Tibial artery (tissue), 4 donors: Measurements from ENCODE around the gene MRPS18B.

Experiments used
- DNase-seq, 2 donors: peaks; one replicate each; pipeline ENCODE4 v3.0.0-alpha.2; 2019
- H3K27ac ChIP-seq, 2 donors: fragments of 200-600 bp; sonication (generic) in 1 of 2; 1 replicate in 1 of 2; 2 replicates in 1 of 2; pipeline ENCODE4 v1.5.1; 2018 to 2019; ENCODE audit warnings: mild to moderate bottlenecking in 1 of 2
- H3K27me3 ChIP-seq, 2 donors: fragments of 200-600 bp; sonication (generic) in 1 of 2; one replicate each; pipeline versions ENCODE4 v1.5.1 to v1.6.0; 2016 to 2019
- H3K36me3 ChIP-seq, 3 donors: fragments of 200-600 bp; sonication (generic) in 2 of 3; one replicate each; pipeline ENCODE4 v1.5.1; 2016 to 2019; ENCODE audit warnings: mild to moderate bottlenecking in 2 of 3
- H3K4me1 ChIP-seq, 4 donors: fragments of 200-600 bp; sonication (generic) in 2 of 4; 1 replicate in 3 of 4; 2 replicates in 1 of 4; pipeline ENCODE4 v1.5.1; 2016 to 2019
- H3K4me3 ChIP-seq, 2 donors: fragments of 200-600 bp; sonication (generic) in 1 of 2; 1 replicate in 1 of 2; 2 replicates in 1 of 2; pipeline ENCODE4 v1.5.1; 2018 to 2019; ENCODE audit warnings: mild to moderate bottlenecking in 2 of 2
- H3K9me3 ChIP-seq, 3 donors: fragments of 200-600 bp; sonication (generic) in 1 of 3; one replicate each; pipeline ENCODE4 v1.5.1; 2016 to 2019
- CTCF ChIP-seq, 2 experiments: fragments of 200-600 bp in 1 of 2; fragments of 450-650 bp in 1 of 2; IDR thresholded peaks; one replicate each; pipeline ENCODE4 v1.5.1; 2017 to 2019; ENCODE audit warnings: antibody characterized with exemption in 2 of 2, mild to moderate bottlenecking in 1 of 2, moderate library complexity in 1 of 2
- intact Hi-C: fragments of 100-400 bp; cut with DNase I; formaldehyde crosslinking; loops from one replicate; pipeline ENCODE4 v1.15.0; 2023; ENCODE audit warnings: low total_unique reads

Gene MRPS18B

GRCh38 chr6:30571762-30572082 is 45.9 kb upstream of the MRPS18B start:
- H3K9me3 ChIP-seq = no peaks in the 10 kb centered on the region
- peak overlapping the region; percentile 83 to 87 for H3K27ac ChIP-seq
- H3K36me3 ChIP-seq = peaks cover 0 to 17% (median 4%) of the 10 kb centered on the region in 3 donors
- no peaks in the 10 kb centered on the region for H3K27me3 ChIP-seq
- intact Hi-C loops = no loop called here
- peaks cover 4 to 35% (median 27%) of the 10 kb centered on the region in 4 donors for H3K4me1 ChIP-seq
- no peak for DNase-seq
- no peak for TF ChIP-seq CTCF (IDR thresholded peaks at IDR 0.05)
- peak overlapping the region; percentile 62 to 73 for H3K4me3 ChIP-seq

GRCh38 chr6:30572148-30572547 is 45.5 kb upstream of the MRPS18B start:
- H3K4me3 ChIP-seq = peak overlapping the region; percentile 62 to 73
- no peaks in the 10 kb centered on the region for H3K9me3 ChIP-seq
- DNase-seq = no peak
- no peaks in the 10 kb centered on the region for H3K27me3 ChIP-seq
- H3K27ac ChIP-seq = peak overlapping the region; percentile 83 to 87
- TF ChIP-seq CTCF (IDR thresholded peaks at IDR 0.05) = no peak
- intact Hi-C loops = no loop called here
- peaks cover 0 to 21% (median 6%) of the 10 kb centered on the region in 3 donors for H3K36me3 ChIP-seq
- H3K4me1 ChIP-seq = peaks cover 4 to 35% (median 27%) of the 10 kb centered on the region in 4 donors

GRCh38 chr6:30573113-30573512 is 44.5 kb upstream of the MRPS18B start:
- no peak overlapping the region for H3K4me3 ChIP-seq
- DNase-seq = no peak

GRCh38 chr6:30578051-30578450 is 39.6 kb upstream of the MRPS18B start:
- TF ChIP-seq CTCF (IDR thresholded peaks at IDR 0.05) = no peak
- DNase-seq = no peak
- H3K9me3 ChIP-seq = no peaks in the 10 kb centered on the region
- H3K36me3 ChIP-seq = peaks cover 57 to 80% (median 61%) of the 10 kb centered on the region in 3 donors
- H3K4me3 ChIP-seq = no peak overlapping the region
- H3K4me1 ChIP-seq = peaks cover 0 to 13% (median 8%) of the 10 kb centered on the region in 4 donors
- no peaks in the 10 kb centered on the region for H3K27me3 ChIP-seq
- intact Hi-C loops = no loop called here
- no peak overlapping the region for H3K27ac ChIP-seq

More at GRCh38 chr6:30573113-30573512, 44.5 kb upstream of the MRPS18B start:
- H3K36me3 ChIP-seq = peaks cover 9 to 30% (median 16%) of the 10 kb centered on the region in 3 donors
- H3K27ac ChIP-seq = no peak overlapping the region
- TF ChIP-seq CTCF (IDR thresholded peaks at IDR 0.05) = no peak
- intact Hi-C loops = no loop called here
- H3K27me3 ChIP-seq = no peaks in the 10 kb centered on the region
- H3K4me1 ChIP-seq = peaks cover 4 to 35% (median 27%) of the 10 kb centered on the region in 4 donors
- no peaks in the 10 kb centered on the region for H3K9me3 ChIP-seq

- H3K4me3 ChIP-seq = no peak overlapping the region
- H3K27me3 ChIP-seq = no peaks in the 10 kb centered on the region
- H3K36me3 ChIP-seq = peaks cover 96 to 100% (median 96%) of the 10 kb centered on the region in 3 donors
- H3K9me3 ChIP-seq = no peaks in the 10 kb centered on the region
- no peak for DNase-seq
- H3K27ac ChIP-seq = no peak overlapping the region
- no peaks in the 10 kb centered on the region for H3K4me1 ChIP-seq
- TF ChIP-seq CTCF (IDR thresholded peaks at IDR 0.05) = no peak
- intact Hi-C loops = no loop called here
Measured at GRCh38 chr6:30583921-30584320, 33.7 kb upstream of the MRPS18B start.
